Right kidney (tissue), 1 donor: ENCODE results near the gene ADCK2.
"Not testable (repeated sequence)": the region's sequence is repeated elsewhere in the genome, so short reads cannot be mapped to it uniquely, and the experiment has no call there.

Source experiments
- DNase-seq: peaks from one replicate; pipeline ENCODE4 v3.0.0-alpha.2; 2016

Gene ADCK2

DNA sequence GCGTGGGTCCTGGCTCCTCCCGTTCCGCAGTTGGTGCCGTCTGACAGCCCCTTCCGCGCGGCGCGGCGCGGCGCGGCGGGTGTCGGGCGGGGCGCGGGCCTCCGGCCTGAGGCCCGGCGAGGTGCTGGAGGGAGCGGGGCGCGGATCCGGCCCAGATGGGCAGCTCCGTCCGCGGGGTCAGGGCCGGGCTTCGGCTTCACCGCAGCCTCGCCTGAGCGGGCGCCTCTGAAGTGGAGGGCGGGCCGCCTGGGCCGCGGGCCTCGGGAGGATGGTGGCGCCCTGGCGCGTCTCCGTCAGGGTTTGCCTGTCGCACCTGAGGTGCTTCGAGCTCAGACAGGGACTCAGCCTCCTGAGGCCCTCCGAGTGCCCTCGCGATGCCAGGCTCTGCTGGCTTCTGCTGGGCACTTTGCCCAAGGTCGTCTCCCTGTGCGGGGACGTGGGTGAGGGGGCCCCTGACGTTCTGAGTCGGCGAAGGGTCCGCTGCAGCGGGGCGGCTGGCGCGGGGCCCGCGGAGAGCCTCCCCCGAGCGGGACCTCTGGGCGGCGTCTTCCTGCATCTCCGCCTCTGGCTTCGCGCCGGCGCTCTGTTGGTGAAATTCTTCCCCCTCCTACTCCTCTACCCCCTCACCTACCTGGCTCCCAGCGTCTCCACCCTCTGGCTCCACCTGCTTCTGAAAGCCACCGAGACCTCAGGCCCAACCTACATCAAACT, 473 bp downstream of the ADCK2 start:
- peak; percentile 93 for DNase-seq

DNA sequence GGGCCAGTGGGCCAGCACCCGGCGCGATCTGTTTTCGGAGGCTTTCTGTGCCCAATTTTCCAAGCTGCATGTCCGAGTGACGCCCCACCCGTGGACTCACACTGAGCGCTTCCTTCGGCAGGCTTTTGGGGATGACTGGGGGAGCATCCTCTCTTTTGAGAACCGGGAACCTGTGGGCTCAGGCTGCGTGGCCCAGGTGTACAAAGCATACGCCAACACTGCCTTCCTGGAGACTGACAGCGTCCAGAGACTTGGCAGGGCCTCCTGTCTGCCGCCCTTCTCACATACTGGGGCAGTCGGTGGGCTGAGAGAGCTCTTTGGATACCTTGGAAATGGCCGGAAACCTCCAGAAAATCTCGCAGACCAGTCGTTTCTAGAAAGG, 1.0 kb downstream of the ADCK2 start:
- no peak for DNase-seq

- no peak for DNase-seq
Measured at GRCh38 chr7:140674356-140674800, 1.6 kb downstream of the ADCK2 start.

DNA sequence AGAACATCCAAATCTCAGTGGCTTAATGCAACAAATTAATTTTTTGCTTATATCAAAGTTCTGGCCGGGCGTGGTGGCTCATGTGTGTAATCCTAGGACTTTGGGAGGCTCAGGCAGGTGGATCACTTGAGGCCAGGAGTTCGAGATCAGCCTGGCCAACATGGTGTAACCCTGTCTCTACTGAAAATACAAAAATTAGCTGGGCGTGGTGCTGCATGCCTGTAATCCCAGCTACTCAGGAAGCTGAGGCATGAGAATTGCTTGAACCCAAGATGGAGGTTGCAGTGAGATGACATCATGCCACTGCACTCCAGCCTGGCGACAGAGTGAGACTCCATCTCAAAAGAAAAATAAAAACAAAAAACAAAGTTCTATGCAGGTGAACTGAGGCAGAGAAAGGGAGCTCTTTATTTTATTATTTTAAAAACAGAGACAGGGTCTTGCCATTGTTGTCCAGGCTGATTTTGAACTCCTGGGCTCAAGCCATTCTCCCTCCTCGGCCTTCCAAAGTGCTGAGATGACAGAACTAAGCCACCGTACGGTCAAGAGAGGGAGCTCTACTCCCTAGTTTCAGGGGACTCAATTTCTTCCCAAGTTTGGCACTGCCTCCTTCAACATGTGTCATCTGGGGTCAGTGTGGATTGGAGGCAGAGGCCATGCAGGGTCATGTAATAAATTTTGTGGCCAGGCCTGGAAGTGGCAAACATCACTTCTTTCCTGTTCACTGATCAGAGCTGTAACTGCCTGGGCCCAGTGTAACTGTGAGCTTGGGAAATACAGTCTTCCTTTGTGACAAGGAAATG, 2.4 kb downstream of the ADCK2 start:
- DNase-seq, result no peak

- no peak for DNase-seq
Measured at GRCh38 chr7:140675726-140676125, 3.0 kb downstream of the ADCK2 start.

- no peak for DNase-seq
Measured at GRCh38 chr7:140676306-140676705, 3.6 kb downstream of the ADCK2 start.

- not testable (repeated sequence) for DNase-seq
Measured at GRCh38 chr7:140676956-140677355, 4.2 kb downstream of the ADCK2 start.

DNA sequence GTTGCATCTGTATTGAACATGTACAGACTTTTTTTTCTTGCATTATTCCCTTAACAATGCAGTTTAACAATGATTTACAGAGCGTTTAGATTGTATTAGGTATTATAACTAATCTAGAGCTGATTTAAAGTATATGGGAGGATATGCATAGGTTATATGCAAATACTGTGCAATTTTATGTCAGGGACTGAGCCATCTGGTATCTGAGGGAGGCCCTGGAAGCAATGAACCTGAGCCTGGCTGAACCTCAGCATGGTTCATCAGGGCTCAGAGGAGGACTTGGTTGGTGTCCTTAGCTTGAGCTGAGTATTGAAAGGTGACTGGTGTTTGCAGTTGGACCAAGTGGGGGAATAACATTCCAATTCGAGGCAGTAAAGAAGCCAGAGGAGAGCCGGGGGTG, 4.8 kb downstream of the ADCK2 start:
- DNase-seq, result no peak

GRCh38 chr7:140678081-140678815, 5.5 kb downstream of the ADCK2 start:
- DNase-seq, result no peak

- no peak for DNase-seq
Measured at GRCh38 chr7:140678816-140679130, 6.0 kb downstream of the ADCK2 start.

GRCh38 chr7:140679186-140679585, 6.4 kb downstream of the ADCK2 start:
- no peak for DNase-seq

DNA sequence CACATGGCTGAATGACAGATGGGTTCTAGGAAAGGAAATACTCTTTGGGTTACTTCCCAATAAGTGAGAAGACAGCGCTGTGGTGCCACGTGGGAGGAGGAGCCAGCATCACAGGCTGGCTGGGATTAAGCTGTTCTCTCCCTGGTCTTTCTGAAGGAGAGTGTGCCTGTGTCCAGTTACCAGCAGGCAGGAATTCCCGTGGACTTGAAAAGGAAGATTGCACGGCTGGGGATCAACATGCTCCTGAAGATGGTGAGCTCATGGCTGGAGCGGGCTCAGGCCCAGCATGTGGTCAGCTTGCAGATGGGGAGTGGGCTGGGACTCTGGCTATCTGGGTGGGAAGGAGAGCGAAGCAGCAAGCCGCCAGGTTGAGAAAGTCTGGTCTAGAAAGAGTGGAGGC, 8.1 kb downstream of the ADCK2 start:
- no peak for DNase-seq

- no peak for DNase-seq
Measured at GRCh38 chr7:140681766-140682165, 9.0 kb downstream of the ADCK2 start.

DNA sequence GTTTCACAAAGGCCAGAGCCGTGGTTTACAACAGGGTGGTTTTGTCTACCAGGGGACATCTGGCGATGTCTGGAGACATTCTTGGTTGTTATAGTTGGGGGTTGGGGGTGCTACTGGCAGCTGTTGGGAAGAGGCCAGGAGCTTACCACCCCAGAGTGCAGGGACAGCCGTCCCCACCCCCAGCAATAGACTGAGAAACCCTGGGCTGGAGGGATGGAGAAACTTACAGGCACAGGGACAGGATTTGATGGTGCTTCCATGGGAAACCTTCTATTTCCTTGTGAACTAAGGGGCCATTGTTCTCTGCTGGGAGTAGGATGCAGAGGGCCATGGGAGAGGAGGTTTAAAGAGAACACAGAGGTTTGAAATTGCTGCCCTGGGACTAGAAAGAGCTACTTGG, 10.9 kb downstream of the ADCK2 start:
- DNase-seq, result no peak

DNA sequence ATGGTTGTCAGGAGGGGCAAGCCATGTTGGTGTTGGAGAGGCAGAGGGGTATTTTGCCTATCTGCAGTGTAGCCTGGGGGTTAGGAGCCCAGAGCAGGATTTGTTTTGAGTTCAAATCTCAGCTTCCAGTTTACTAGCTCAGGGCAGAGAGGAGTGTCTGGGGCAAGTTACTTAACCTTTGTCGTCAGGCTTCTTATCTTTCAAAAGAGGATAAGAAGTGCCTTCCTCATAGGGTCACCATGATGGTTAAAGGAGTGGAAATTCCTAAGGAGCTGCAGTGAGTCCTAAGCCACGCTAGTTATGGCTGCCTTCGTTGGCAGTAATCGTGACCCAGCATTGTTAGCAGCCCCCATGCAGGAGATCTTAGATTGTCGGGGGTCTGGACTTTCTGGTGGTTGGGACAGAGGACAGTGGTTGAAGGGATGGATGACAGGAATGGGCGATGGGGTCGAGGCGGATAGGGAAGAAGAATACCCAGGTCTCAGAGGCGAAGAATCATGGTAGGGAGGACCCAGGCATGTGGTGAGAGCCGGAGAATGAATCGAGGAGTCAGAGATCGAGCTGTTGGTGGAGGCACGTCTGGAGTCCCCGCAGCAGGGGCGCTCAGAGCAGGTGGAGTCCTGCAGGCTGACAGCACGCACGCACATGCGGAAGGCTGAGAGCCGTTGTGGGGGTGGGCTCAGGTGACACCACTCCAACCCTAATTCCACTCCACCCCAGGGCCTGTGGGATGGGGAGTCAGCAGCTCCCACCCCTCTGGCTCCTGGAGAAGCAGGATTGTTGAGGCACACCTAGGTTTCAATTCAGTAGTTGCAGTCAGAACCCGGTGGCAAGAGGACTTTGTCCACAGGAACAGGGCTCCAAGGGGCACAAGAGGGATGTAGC, 11.6 kb downstream of the ADCK2 start:
- DNase-seq, result no peak

DNA sequence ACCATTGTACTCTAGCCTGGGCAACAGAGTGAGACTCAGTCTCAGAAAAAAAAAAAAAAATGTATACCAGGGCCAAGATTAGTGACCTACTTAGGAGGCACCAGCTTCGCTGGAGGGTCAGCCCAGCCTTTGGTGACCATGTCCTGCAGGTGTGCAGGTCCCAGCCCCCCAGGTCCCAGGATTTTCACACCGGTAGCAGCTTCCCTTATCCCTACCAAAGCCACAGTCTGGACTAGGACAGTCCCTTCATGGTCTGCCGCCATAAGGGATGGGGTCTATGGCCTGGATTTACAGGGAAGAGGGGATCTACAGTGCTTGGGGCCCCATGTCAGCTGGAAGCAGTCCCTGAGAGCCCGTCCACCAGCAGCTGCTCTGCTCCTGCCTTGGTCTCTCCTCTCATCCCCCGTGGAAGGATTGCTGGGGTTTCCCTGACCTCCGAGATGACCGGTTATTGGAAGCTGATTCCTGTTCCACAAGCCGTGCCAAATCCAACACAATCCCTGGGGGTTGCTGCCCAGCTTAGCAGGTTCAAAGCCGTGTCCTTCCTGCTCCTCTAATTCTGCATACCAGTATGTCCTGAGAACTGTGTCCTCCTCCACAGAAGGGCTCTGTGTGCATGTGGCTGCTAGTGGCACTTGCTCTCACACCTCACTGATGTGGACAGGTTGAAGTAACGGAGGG, 12.8 kb downstream of the ADCK2 start:
- DNase-seq, result no peak

DNA sequence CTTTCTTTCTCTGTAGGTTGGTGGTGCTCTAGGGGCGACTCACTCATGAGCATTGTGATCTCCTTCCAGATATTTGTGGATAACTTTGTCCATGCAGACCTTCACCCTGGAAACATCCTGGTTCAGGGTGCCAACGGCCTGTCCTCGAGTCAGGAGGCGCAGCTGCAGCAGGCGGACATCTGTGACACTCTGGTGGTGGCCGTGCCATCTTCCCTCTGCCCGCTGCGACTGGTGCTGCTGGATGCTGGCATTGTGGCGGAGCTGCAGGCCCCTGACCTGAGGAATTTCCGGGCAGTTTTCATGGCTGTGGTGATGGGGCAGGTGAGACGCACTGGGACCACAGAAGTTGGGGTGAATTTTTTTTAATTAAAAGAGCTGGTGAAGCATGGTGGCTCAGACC, 14.2 kb downstream of the ADCK2 start:
- DNase-seq, result no peak

GRCh38 chr7:140688341-140688740, 15.6 kb downstream of the ADCK2 start:
- no peak for DNase-seq

DNA sequence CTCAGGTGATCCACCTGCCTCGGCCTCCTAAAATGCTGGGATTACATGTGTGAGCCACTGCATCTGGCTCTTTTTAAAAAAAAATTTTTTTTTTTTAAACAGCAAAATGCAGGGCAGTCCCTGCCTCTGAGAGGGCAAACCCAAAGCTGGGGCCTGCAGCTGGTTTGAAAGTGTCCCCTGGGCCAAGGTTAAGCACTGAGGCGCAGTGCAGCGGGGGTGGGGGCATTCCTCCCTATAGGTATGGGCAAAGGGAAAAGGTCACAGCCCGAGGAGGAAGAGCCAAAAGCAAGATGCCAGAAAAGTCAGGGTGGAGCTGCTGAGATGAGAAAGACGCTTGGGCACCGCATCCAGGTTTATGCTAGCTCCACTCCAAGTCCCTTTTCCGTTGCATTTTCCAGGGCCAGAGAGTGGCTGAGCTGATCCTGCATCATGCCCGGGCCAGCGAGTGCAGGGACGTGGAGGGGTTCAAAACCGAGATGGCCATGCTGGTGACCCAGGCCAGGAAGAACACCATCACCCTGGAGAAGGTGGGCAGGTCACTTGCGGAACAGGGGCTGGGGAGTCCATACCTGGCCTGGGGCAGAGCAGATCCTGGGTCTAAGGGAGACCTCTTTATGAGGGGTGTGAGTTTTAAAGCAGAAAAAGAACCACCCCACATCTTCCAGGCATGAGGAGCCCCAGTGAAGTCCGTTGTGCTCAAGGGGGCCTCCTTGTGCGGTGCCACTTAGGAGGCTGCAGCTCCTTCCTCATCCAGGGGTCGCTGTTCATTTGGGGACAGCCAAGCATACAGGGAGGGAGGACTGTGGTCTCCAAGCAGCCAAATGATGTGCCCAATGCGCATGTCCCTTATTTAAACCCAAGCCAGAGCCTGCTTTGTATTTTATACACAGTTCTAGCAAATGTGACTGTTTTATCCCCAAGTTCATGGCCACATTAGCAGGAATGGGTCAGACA, 16.7 kb downstream of the ADCK2 start:
- no peak for DNase-seq

GRCh38 chr7:140691376-140692045, 18.8 kb downstream of the ADCK2 start:
- DNase-seq, result no peak
